CD4-positive, alpha-beta T cell (primary cell): ENCODE results near the gene CYP20A1. TPM values are rescaled to one million over a fixed set of nuclear protein-coding genes. Genes with fewer than 3 reads are reported as not detected.
A peak's percentile ranks its signal among the peaks of the same experiment; 100 is the strongest.

Experiments
- ATAC-seq: fragments of 200-7000 bp; cut with Tn5 transposase; one replicate; pipeline ENCODE4 v1.10.0; 2022; ENCODE audit warnings: mild to moderate bottlenecking; ENCODE audit not compliant: poor library complexity
- CTCF ChIA-PET: fragments of 350-600 bp; sonication (Branson Sonifier 250); formaldehyde crosslinking; loops from one replicate; lab custom pipeline; 2021; ENCODE audit warnings: antibody characterized with exemption, inconsistent platforms; lab: Charles Lee
- POLR2A ChIA-PET: fragments of 350-600 bp; sonication (Branson Sonifier 250); formaldehyde crosslinking; loops from one replicate; lab custom pipeline; 2021; ENCODE audit warnings: antibody characterized with exemption, inconsistent platforms; lab: Charles Lee
- DNase-seq, 14 experiments: peaks; one replicate each; pipeline ENCODE4 v3.0.0-alpha.2; 2013 to 2020; ENCODE audit warnings: mixed read lengths in 2 of 14
- H3K27ac ChIP-seq, 2 donors: one replicate each; pipeline versions ENCODE4 v1.5.1 to v1.7.0; 2013; ENCODE audit warnings: low read length in 2 of 2, low read depth in 1 of 2, mild to moderate bottlenecking in 1 of 2
- H3K27me3 ChIP-seq, 2 experiments: 1 replicate in 1 of 2; 2 replicates in 1 of 2; pipeline versions ENCODE4 v1.6.1 to v1.7.0; 2013; ENCODE audit warnings: low read length in 2 of 2, control low read depth in 1 of 2, mild to moderate bottlenecking in 1 of 2, moderate library complexity in 1 of 2; ENCODE audit not compliant: insufficient read depth in 2 of 2, control insufficient read depth in 1 of 2
- H3K36me3 ChIP-seq: one replicate; pipeline ENCODE4 v1.6.1; 2013; ENCODE audit warnings: low read length, control low read depth; ENCODE audit not compliant: insufficient read depth
- H3K4me1 ChIP-seq: one replicate; pipeline ENCODE4 v1.6.1; 2013; ENCODE audit warnings: low read length, control low read depth; ENCODE audit not compliant: insufficient read depth
- H3K4me3 ChIP-seq: one replicate; pipeline ENCODE4 v1.5.1; 2013; ENCODE audit warnings: mild to moderate bottlenecking, low read length, moderate library complexity
- H3K9me3 ChIP-seq, 2 experiments: 1 replicate in 1 of 2; 2 replicates in 1 of 2; pipeline versions ENCODE4 v1.6.1 to v1.7.0; 2013; ENCODE audit warnings: low read length in 2 of 2, mild to moderate bottlenecking in 2 of 2, control low read depth in 1 of 2, moderate library complexity in 1 of 2; ENCODE audit not compliant: control insufficient read depth in 1 of 2, insufficient read depth in 1 of 2
- H3K27ac Mint-ChIP-seq: one replicate; pipeline ENCODE4 v1.8.0; 2020; ENCODE audit warnings: mixed read lengths
- H3K27me3 Mint-ChIP-seq: one replicate; pipeline ENCODE4 v1.8.0; 2021; ENCODE audit warnings: mixed read lengths
- H3K36me3 Mint-ChIP-seq: one replicate; pipeline ENCODE4 v1.8.0; 2021; ENCODE audit warnings: low read depth, mixed read lengths
- H3K4me1 Mint-ChIP-seq: one replicate; pipeline ENCODE4 v1.8.0; 2021; ENCODE audit warnings: low read depth, mixed read lengths
- H3K4me3 Mint-ChIP-seq: one replicate; pipeline ENCODE4 v1.8.0; 2020; ENCODE audit warnings: mild to moderate bottlenecking, mixed read lengths
- H3K9me3 Mint-ChIP-seq: one replicate; pipeline ENCODE4 v1.8.0; 2020; ENCODE audit warnings: mixed read lengths
- intact Hi-C, 2 experiments: fragments of 100-400 bp; cut with DNase I in 1 of 2; cut with micrococcal nuclease in 1 of 2; formaldehyde crosslinking; loops; one replicate each; pipeline versions ENCODE4 v1.15.1 to v1.9.0; 2023 to 2025; cut with DNase I, micrococcal nuclease
- total RNA-seq, 174 experiments: library from RNA in 2 of 174; stranded (reverse) in 2 of 174; gene quantifications; one replicate each; pipeline ENCODE4 v1.2.3 and lab custom pipeline; 2021 to 2026
- TF ChIP-seq, protein P1 (sequence below): fragments of 200-600 bp; IDR thresholded peaks from one replicate; pipeline ENCODE4 v1.8.0; 2022; ENCODE audit warnings: antibody characterized with exemption, mild to moderate bottlenecking

Gene CYP20A1
- total RNA-seq, 2 experiments from 2014 or later, result 21.9 to 22.6 TPM

DNA sequence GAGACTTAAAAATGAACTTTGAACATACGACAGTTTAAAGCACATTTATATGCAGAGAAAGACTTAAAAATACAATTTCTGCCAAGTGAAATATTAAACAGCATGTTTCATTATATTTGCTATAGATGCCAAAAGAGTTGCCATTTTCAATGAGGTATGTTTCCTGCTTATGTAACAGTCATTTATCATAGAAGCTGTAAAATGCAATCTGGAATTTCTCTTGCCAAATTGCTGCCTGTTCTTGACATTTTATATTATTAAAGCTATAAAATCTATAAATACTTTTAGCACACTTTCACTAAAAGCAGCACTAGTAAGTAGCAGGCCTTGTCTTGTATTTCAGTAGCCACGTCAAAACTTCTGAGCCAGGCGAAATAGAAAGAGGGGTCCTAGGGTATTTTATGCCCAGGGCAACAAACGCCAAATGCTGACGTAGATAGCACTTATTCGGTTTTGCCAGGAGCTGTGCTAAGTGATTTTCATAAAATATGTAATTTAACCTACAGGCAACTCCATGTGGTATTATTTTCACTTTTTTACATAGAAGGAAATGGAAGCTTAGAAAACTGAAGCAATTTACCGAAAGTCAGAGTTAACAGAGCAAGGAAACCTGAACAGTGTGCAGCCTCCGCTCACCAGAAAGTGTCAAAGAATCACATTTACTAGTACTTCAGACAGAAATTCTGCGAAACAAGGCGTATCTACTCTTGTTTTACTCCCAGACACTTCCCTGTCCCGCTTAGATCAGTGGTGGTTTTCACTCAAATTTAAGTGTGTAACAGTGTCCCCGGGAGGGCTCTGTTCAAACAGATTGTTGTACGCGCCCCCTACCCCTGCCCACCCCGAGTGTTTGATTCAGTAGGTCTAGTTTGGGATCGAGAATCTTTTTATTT lies 1.2 kb upstream of the CYP20A1 start:
- peak overlapping the region; percentile 95 to 97 for H3K27ac ChIP-seq
- peak overlapping the region; percentile 96 for H3K4me3 Mint-ChIP-seq
- ChIA-PET CTCF (interaction anchor here (0.5 to 2.8 kb wide), 4 partner anchors 12 to 603 kb away, joined by 3 to 16 read pairs (median 4); partner anchors contain the start of gene FAM117B), POLR2A (interaction anchor here (0.6 to 2.4 kb wide), 11 partner anchors 11 to 708 kb away, joined by 3 to 31 read pairs (median 5); partner anchors contain the start of genes ABI2, CARF, FAM117B and WDR12)
- no peaks in the 10 kb centered on the region for H3K27me3 Mint-ChIP-seq
- no peaks in the 10 kb centered on the region for H3K9me3 ChIP-seq
- H3K36me3 ChIP-seq, result no peaks in the 10 kb centered on the region
- H3K9me3 Mint-ChIP-seq, result no peaks in the 10 kb centered on the region
- peaks cover 27% of the 10 kb centered on the region for H3K4me1 ChIP-seq
- intact Hi-C loops, result loop anchor here (1.0 to 10.0 kb wide), 6 partner anchors 12 to 605 kb away; partner anchors contain the start of genes NBEAL1 (in 2 of the 2), WDR12 (in 2 of the 2), ABI2 (in 1 of the 2) and FAM117B (in 1 of the 2)
- ATAC-seq (no peak), DNase-seq (peak in 2 of 14 experiments; percentile 22 to 26)
- peak overlapping the region; percentile 99 for H3K27ac Mint-ChIP-seq
- H3K27me3 ChIP-seq, result no peaks in the 10 kb centered on the region
- TF ChIP-seq, protein P1, sequence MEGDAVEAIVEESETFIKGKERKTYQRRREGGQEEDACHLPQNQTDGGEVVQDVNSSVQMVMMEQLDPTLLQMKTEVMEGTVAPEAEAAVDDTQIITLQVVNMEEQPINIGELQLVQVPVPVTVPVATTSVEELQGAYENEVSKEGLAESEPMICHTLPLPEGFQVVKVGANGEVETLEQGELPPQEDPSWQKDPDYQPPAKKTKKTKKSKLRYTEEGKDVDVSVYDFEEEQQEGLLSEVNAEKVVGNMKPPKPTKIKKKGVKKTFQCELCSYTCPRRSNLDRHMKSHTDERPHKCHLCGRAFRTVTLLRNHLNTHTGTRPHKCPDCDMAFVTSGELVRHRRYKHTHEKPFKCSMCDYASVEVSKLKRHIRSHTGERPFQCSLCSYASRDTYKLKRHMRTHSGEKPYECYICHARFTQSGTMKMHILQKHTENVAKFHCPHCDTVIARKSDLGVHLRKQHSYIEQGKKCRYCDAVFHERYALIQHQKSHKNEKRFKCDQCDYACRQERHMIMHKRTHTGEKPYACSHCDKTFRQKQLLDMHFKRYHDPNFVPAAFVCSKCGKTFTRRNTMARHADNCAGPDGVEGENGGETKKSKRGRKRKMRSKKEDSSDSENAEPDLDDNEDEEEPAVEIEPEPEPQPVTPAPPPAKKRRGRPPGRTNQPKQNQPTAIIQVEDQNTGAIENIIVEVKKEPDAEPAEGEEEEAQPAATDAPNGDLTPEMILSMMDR, result no peak
- H3K4me3 ChIP-seq, result peak overlapping the region; percentile 88
- H3K36me3 Mint-ChIP-seq, result peaks cover 37% of the 10 kb centered on the region
- peaks cover 37% of the 10 kb centered on the region for H3K4me1 Mint-ChIP-seq

DNA sequence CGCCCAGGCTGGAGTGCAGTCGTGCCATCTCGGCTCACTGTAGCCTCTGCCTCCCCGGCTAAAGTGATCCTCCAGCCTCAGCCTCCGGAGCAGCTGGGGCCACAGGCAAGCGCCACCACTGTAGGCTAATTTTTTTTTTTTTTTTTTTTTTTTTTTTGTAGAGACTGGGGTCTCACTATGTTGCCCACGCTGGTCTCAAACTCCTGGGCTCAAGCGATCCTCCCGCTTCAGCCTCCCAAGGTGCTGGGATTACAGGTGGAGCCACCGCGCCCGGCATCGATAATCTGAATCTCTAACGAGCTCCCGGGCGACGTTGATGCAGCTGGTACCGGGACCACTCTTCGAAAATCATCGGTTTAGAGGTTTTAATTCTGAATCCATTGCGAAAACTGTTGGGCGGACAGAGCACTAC lies 520 bp upstream of the CYP20A1 start:
- H3K9me3 Mint-ChIP-seq, result no peaks in the 10 kb centered on the region
- ChIA-PET POLR2A (interaction anchor here (0.6 to 2.4 kb wide), 13 partner anchors 10 to 971 kb away, joined by 3 to 31 read pairs (median 5); partner anchors contain the start of genes ABI2, CARF, FAM117B and WDR12), CTCF (interaction anchor here (0.5 to 2.8 kb wide), 5 partner anchors 13 to 604 kb away, joined by 3 to 16 read pairs (median 4); partner anchors contain the start of gene FAM117B)
- intact Hi-C loops, result loop anchor here (1.0 to 10.0 kb wide), 6 partner anchors 13 to 606 kb away; partner anchors contain the start of genes NBEAL1 (in 2 of the 2), WDR12 (in 2 of the 2), ABI2 (in 1 of the 2) and FAM117B (in 1 of the 2)
- no peak for ATAC-seq
- H3K4me3 Mint-ChIP-seq, result peak overlapping the region; percentile 96
- H3K36me3 Mint-ChIP-seq, result peaks cover 44% of the 10 kb centered on the region
- Histone ChIP-seq H3K4me1 (peaks cover 28% of the 10 kb centered on the region), H3K4me3 (peak overlapping the region; percentile 88), H3K9me3 (no peaks in the 10 kb centered on the region), H3K27ac (peak overlapping the region; percentile 95 to 97), H3K27me3 (no peaks in the 10 kb centered on the region), H3K36me3 (peaks cover 5% of the 10 kb centered on the region)
- H3K27me3 Mint-ChIP-seq, result no peaks in the 10 kb centered on the region
- TF ChIP-seq, protein P1, result no peak
- H3K4me1 Mint-ChIP-seq, result peaks cover 43% of the 10 kb centered on the region
- no peak for DNase-seq
- H3K27ac Mint-ChIP-seq, result peak overlapping the region; percentile 99

DNA sequence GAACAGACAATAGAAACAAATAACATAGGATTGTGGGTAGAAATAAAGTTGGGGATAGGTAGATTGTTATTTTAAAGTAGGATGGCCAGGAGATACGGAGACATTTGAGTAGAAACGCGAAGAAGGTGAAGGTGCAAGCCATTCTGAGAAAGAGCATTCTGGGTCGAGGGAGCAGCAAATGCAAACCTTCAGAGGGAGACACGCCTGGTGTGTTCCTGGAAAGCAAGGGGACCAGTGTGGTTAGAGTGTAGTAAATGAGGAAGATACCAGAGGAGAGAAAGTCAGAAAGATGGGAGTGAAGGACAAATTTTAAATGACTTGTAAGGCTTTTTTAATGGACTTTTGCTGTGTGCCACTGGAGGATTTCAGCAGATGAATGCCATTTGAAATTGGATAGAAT lies 1.7 kb downstream of the CYP20A1 start:
- TF ChIP-seq, protein P1, result no peak
- peak overlapping the region; percentile 99 for H3K27ac Mint-ChIP-seq
- peaks cover 17% of the 10 kb centered on the region for H3K36me3 ChIP-seq
- H3K27me3 ChIP-seq, result no peaks in the 10 kb centered on the region
- POLR2A ChIA-PET, result interaction anchor here (1.5 kb wide), 1 partner anchor 23 kb away, joined by 4 read pairs; no protein-coding TSS in a partner anchor
- no peak for DNase-seq
- H3K36me3 Mint-ChIP-seq, result peaks cover 60% of the 10 kb centered on the region
- peaks cover 54% of the 10 kb centered on the region for H3K4me1 Mint-ChIP-seq
- H3K4me3 Mint-ChIP-seq, result peak overlapping the region; percentile 96
- no peak overlapping the region for H3K27ac ChIP-seq
- intact Hi-C loops, result loop anchor here in 1 of 2 experiments (10.0 kb wide), 1 partner anchor 976 kb away; the partner anchor contains the start of gene NOP58
- H3K9me3 Mint-ChIP-seq, result no peaks in the 10 kb centered on the region
- H3K27me3 Mint-ChIP-seq, result no peaks in the 10 kb centered on the region
- H3K4me3 ChIP-seq, result peak overlapping the region; percentile 88
- peaks cover 28% of the 10 kb centered on the region for H3K4me1 ChIP-seq
- no peak for ATAC-seq
- no peaks in the 10 kb centered on the region for H3K9me3 ChIP-seq
- CTCF ChIA-PET, result no interaction called here
